ENCODE results near the gene CABLES1.

CABLES1 gene

DNA sequence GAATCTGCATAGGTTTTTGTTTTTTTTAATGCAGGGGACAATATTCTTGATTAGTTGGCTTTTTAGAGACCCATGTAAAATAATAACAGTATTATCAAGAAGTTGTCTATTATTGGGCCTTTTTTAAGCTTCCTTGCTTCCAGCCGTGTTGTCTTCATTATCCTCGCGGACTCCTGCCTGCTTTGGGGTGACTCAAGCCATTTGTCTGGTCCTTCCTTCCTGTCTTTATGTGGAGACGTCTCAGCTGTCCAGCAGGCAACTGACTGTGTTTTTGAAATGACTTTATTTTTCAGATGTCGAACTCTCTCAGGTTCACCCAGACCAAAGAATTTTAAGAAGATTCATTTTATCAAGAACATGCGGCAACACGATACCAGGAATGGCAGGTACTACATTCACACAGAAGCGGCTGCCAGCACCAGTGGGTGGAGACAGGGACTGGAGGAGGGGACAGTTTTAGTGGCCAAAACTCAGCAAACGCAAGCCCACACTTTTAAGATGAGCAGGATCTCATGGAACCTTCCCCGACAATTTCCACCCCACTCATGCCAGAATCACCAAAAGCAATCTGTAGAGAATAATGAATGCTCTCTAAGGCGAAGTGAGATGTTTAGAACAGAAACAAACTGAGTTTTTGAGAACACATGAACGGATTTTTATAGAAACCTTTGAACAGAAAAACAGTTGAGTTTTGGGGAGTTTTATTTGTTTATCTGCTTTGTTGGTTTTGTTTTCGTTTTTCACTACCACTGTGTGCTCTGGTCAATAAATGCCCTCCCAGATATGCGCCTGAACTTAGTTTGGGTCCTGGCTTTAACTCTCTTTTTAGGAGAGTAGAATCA, 59.1 kb downstream of the CABLES1 start:
- H3K27ac ChIP-seq, result no peak overlapping the region
- no peak for DNase-seq (ENCODE audit: low read depth, low spot score)
- H3K9me3 ChIP-seq (ENCODE audit: low read depth, low read length), result no peaks in the 10 kb centered on the region
- no peak overlapping the region for H3K4me3 ChIP-seq
- no peaks in the 10 kb centered on the region for H3K36me3 ChIP-seq (ENCODE audit: insufficient read depth, low read length)
- TF ChIP-seq EZH2 (IDR thresholded peaks at IDR 0.05) (no peak), FOXP2 (optimal IDR thresholded peaks at IDR 0.05; ENCODE audit: control extremely low read depth, extremely low read length, insufficient read depth) (no peak)
- no peak overlapping the region for H3K9ac ChIP-seq (ENCODE audit: insufficient read length)

DNA sequence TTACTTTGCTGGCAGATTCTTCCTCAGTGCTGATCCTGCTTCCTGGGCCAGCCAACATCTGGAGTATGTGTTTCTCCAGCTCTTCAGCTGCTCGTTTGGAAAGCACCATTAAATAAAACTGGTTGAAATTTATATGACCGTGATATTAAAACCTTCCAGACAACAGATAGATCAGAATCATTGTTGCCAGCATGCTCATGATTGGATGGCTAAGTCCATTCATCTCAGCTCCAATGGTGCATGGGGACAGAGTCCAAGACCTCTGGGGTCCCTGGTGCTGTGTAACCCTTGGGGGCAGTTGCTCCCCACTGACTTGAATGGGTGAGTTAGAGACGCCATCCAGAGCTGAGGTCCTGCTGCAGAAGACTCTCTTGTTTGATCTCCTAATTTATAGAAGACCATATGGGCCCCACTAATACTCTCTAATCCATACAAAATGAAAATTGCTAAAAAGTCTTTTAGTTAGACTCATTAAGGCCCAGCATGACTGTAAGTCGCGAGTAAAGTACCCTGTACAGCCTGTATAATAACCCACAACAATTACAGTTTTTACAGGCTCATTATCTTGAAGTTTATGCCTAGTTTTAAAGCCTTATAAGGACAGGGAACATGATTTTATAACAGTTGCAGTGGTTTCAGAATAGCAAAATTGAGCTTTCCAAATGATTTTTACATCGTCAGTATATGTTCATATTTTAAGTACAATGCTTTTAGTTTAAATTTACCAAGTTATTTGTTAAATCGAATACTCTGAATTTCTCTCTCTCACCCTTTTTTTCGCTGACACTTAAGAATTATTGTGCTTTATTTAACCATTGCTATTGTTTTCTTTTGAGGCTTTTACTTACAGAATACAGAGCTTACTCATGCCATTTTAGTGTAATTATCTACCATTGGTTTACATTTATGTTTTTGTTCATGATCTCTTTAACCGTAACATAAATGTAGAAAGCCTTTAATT, 60.0 kb downstream of the CABLES1 start:
- no peak for DNase-seq (ENCODE audit: low read depth, low spot score)
- no peaks in the 10 kb centered on the region for H3K9me3 ChIP-seq (ENCODE audit: low read depth, low read length)
- TF ChIP-seq FOXP2 (optimal IDR thresholded peaks at IDR 0.05; ENCODE audit: control extremely low read depth, extremely low read length, insufficient read depth) (no peak), EZH2 (IDR thresholded peaks at IDR 0.05) (no peak), POLR2AphosphoS5 (IDR thresholded peaks at IDR 0.05; ENCODE audit: borderline replicate concordance, low read depth, low read length) (no peak)
- no peak overlapping the region for H3K9ac ChIP-seq (ENCODE audit: insufficient read length)
- no peaks in the 10 kb centered on the region for H3K36me3 ChIP-seq (ENCODE audit: insufficient read depth, low read length)
- no peak overlapping the region for H3K4me3 ChIP-seq
- no peak overlapping the region for H3K27ac ChIP-seq

DNA sequence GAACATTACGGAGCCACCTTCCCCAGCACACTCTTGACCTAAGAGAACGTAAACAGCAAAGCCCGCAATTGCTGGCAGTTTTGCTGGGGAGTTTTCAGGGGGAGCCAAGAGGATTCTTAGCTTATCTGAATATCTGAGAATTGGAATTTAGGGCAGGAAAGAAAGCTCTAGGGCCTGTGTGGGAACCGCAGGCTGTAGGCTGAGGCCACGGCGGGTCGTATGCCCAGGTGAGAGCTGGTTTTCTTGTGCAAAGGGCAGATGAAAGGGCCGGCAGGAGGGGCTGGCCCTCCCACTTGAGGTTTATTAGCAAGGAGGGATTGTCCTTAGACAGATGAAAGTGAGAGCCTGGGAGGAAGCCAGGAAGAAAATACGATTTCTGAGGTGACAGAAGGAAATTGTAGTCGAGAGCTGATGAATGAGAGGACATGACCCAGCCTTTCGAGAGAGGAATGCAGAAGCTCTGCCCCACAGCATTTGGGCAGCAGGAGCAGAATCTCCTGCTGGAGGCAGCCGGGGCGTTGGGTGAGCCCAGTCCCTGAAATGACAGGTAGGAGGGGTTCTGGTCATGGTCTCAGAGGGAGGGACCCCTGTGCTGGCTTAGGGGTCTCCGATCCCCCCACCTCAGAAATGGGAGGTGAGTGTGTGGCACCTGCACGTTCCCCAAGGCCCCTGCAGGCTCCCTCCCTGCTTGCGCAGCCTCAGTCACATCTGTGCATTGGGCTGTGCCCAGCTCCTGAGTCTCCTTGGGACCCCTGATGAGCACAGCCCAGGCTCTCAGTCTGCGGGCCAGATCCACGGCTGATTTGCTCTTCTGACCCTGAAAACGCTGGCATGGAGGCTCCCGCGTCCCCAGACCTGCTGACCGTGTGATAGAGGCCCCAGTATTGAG, 61.1 kb downstream of the CABLES1 start:
- TF ChIP-seq EZH2 (IDR thresholded peaks at IDR 0.05) (no peak), POLR2AphosphoS5 (IDR thresholded peaks at IDR 0.05; ENCODE audit: borderline replicate concordance, low read depth, low read length) (no peak), FOXP2 (optimal IDR thresholded peaks at IDR 0.05; ENCODE audit: control extremely low read depth, extremely low read length, insufficient read depth) (no peak)
- no peak for DNase-seq (ENCODE audit: low read depth, low spot score)
- Histone ChIP-seq H3K9ac (ENCODE audit: insufficient read length) (no peak overlapping the region), H3K4me3 (no peak overlapping the region), H3K9me3 (ENCODE audit: low read depth, low read length) (no peaks in the 10 kb centered on the region), H3K36me3 (ENCODE audit: insufficient read depth, low read length) (no peaks in the 10 kb centered on the region), H3K27ac (no peak overlapping the region)

DNA sequence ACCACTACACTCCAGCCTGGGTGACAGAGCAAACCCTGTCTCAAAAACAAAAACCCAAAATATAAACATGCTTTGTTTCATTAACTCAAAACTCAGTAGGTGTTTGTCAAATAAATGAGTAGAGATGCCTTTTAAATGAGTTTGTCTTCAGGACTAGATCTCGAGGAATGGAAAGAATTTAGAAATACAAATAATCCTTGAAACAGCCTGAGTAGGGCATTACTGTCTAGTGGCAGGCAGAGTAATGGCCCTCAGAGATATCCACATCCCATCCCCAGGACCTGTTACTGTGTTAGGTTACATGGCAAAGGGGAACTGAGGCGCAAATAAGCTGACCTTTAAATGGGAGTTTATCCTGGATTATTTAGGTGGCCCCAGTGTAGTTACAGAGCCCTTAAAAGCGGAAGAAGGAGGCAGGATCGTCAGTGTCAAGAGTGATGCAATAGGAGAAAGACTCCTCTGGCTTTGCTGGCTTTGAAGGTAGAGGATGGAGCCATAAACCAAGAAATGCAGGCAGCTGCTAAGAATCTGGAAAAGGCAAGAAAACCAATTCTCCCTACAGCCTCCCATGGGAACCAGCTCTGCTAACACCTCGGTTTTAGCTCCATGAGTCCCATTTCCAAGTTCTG, 63.0 kb downstream of the CABLES1 start:
- H3K9me3 ChIP-seq (ENCODE audit: low read depth, low read length), result no peaks in the 10 kb centered on the region
- H3K4me3 ChIP-seq, result no peak overlapping the region
- no peak for DNase-seq (ENCODE audit: low read depth, low spot score)
- TF ChIP-seq EZH2 (IDR thresholded peaks at IDR 0.05), result no peak
- TF ChIP-seq POLR2AphosphoS5 (IDR thresholded peaks at IDR 0.05; ENCODE audit: borderline replicate concordance, low read depth, low read length), result no peak
- no peak for TF ChIP-seq FOXP2 (optimal IDR thresholded peaks at IDR 0.05; ENCODE audit: control extremely low read depth, extremely low read length, insufficient read depth)
- H3K9ac ChIP-seq (ENCODE audit: insufficient read length), result no peak overlapping the region
- no peak overlapping the region for H3K27ac ChIP-seq
- no peaks in the 10 kb centered on the region for H3K36me3 ChIP-seq (ENCODE audit: insufficient read depth, low read length)

DNA sequence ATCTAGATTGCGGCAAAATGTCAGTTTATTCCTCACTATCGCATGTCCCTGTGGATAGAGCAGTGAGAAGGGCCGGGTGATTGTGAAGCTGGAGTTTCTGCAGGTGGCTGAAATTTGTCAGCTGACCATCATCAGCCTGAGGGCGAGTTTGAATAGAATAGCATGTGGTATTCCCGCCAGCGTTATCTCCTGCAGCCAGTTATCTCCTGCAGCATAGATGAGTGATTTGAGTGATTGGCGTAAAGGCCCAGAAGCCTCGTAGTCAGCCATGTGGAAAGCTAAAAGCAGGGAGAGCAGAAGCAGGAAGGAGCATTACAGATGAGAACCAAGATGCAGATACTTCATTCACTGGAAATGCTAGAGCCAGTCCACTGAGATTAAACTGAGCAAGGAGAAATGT, 65.5 kb downstream of the CABLES1 start:
- no peaks in the 10 kb centered on the region for H3K36me3 ChIP-seq (ENCODE audit: insufficient read depth, low read length)
- no peak overlapping the region for H3K4me3 ChIP-seq
- H3K9ac ChIP-seq (ENCODE audit: insufficient read length), result no peak overlapping the region
- no peaks in the 10 kb centered on the region for H3K9me3 ChIP-seq (ENCODE audit: low read depth, low read length)
- TF ChIP-seq EZH2 (IDR thresholded peaks at IDR 0.05) (no peak), FOXP2 (optimal IDR thresholded peaks at IDR 0.05; ENCODE audit: control extremely low read depth, extremely low read length, insufficient read depth) (no peak), POLR2AphosphoS5 (IDR thresholded peaks at IDR 0.05; ENCODE audit: borderline replicate concordance, low read depth, low read length) (no peak)
- H3K27ac ChIP-seq, result no peak overlapping the region
- no peak for DNase-seq (ENCODE audit: low read depth, low spot score)

DNA sequence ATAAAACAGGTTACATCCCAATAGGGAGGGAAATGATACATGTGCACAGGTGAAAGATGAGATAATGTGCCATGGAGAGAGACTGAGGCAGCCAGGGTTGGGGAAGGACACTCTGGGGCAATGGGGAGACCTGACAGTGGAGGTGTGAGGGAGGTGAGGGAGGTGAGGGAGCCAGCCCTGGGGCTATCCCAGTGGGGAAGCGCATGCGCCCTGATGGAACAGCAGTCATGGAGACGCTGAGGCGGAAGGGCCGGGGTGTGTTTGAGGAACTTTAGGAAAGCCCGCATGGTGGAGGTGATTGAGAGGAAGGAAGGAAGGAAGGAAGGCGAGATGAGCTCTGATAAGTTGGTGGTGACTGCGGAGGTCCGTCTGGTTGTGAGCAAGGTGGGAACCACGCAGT, 66.5 kb downstream of the CABLES1 start:
- Histone ChIP-seq H3K36me3 (ENCODE audit: insufficient read depth, low read length) (no peaks in the 10 kb centered on the region), H3K4me3 (no peak overlapping the region), H3K9ac (ENCODE audit: insufficient read length) (no peak overlapping the region), H3K9me3 (ENCODE audit: low read depth, low read length) (no peaks in the 10 kb centered on the region), H3K27ac (no peak overlapping the region)
- DNase-seq (ENCODE audit: low read depth, low spot score), result no peak
- TF ChIP-seq FOXP2 (optimal IDR thresholded peaks at IDR 0.05; ENCODE audit: control extremely low read depth, extremely low read length, insufficient read depth) (no peak), POLR2AphosphoS5 (IDR thresholded peaks at IDR 0.05; ENCODE audit: borderline replicate concordance, low read depth, low read length) (no peak), EZH2 (IDR thresholded peaks at IDR 0.05) (no peak)

DNA sequence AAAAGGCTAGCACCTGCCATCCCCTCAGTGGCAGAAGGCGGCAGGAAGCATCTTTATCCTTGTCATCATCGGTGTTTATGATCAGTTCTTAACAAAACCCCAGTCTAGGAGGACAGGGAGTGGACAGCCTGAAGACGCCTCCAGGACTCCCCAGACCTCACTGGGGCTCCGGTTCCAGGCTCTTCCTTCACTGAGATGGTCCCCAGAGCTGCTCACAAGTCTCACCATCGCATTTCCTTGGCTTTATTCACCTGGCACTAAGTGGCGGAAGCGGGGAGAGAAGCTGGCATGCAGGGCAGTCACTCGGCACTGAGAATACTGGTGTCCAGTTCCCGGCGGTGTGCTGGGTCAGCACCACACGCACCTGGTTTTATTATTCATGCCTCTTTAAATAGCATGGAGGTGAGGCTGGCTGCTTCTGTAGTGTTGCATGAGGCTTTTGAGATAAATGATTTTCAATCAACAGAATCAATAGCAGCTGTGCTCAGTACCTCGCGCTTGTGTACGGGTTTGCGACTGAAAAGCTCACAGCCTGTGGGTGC, 68.7 kb downstream of the CABLES1 start:
- H3K9ac ChIP-seq (ENCODE audit: insufficient read length), result no peak overlapping the region
- TF ChIP-seq FOXP2 (optimal IDR thresholded peaks at IDR 0.05; ENCODE audit: control extremely low read depth, extremely low read length, insufficient read depth), result no peak
- TF ChIP-seq POLR2AphosphoS5 (IDR thresholded peaks at IDR 0.05; ENCODE audit: borderline replicate concordance, low read depth, low read length), result no peak
- TF ChIP-seq EZH2 (IDR thresholded peaks at IDR 0.05), result no peak
- no peak overlapping the region for H3K27ac ChIP-seq
- no peak overlapping the region for H3K4me3 ChIP-seq
- H3K36me3 ChIP-seq (ENCODE audit: insufficient read depth, low read length), result no peaks in the 10 kb centered on the region
- DNase-seq (ENCODE audit: low read depth, low spot score), result no peak
- no peaks in the 10 kb centered on the region for H3K9me3 ChIP-seq (ENCODE audit: low read depth, low read length)

Data from SK-N-MC (cell line).